Measurements from ENCODE around the gene VPS13D. TPM values are rescaled to one million over a fixed set of nuclear protein-coding genes. Genes with fewer than 3 reads are reported as not detected.
A peak's percentile ranks its signal among the peaks of the same experiment; 100 is the strongest.
"Not testable (repeated sequence)": the region's sequence is repeated elsewhere in the genome, so short reads cannot be mapped to it uniquely, and the experiment has no call there.

VPS13D gene
- total RNA-seq, 1 donor: 37.5 TPM

- no peak for TF ChIP-seq CTCF (IDR thresholded peaks at IDR 0.05; ENCODE audit: insufficient read depth, low read length)
- no peak overlapping the region for H3K4me3 ChIP-seq (ENCODE audit: low read depth, low read length)
- DNase-seq (ENCODE audit: low read depth): no peak
These were observed 306.3 kb downstream of the VPS13D start for GRCh38 chr1:12536023-12536639.

GRCh38 chr1:12537294-12537693 lies 307.5 kb downstream of the VPS13D start:
- TF ChIP-seq CTCF (IDR thresholded peaks at IDR 0.05; ENCODE audit: insufficient read depth, low read length): no peak
- DNase-seq (ENCODE audit: low read depth): no peak
- H3K4me3 ChIP-seq (ENCODE audit: low read depth, low read length): no peak overlapping the region

GRCh38 chr1:12537906-12538461 lies 308.2 kb downstream of the VPS13D start:
- no peak for DNase-seq (ENCODE audit: low read depth)
- H3K4me3 ChIP-seq (ENCODE audit: low read depth, low read length): no peak overlapping the region
- TF ChIP-seq CTCF (IDR thresholded peaks at IDR 0.05; ENCODE audit: insufficient read depth, low read length): no peak

- not testable (repeated sequence) for H3K4me3 ChIP-seq (ENCODE audit: low read depth, low read length)
- peak; percentile 42 for DNase-seq (ENCODE audit: low read depth)
These were observed 308.7 kb downstream of the VPS13D start for GRCh38 chr1:12538536-12538935.

DNA sequence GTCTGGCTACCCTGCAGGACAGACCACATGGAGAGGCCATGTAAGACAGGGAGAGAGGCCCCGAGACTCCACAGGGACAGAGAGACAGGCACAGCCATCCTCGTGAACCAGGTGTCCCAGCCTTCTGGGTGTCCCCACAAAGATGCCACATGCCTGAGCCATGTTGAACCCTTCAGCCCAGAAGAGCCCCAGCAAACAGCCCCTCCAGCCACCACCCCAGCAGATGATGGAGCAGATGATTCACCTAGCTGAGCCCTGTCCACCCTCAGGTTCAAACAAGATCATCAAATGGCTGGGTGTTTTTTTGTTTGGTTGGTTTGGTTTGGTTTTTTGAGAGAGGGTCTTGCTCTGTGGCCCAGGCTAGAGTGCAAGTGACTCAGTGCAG lies 309.5 kb downstream of the VPS13D start:
- H3K4me3 ChIP-seq (ENCODE audit: low read depth, low read length): no peak overlapping the region
- no peak for TF ChIP-seq CTCF (IDR thresholded peaks at IDR 0.05; ENCODE audit: insufficient read depth, low read length)
- no peak for DNase-seq (ENCODE audit: low read depth)

DNA sequence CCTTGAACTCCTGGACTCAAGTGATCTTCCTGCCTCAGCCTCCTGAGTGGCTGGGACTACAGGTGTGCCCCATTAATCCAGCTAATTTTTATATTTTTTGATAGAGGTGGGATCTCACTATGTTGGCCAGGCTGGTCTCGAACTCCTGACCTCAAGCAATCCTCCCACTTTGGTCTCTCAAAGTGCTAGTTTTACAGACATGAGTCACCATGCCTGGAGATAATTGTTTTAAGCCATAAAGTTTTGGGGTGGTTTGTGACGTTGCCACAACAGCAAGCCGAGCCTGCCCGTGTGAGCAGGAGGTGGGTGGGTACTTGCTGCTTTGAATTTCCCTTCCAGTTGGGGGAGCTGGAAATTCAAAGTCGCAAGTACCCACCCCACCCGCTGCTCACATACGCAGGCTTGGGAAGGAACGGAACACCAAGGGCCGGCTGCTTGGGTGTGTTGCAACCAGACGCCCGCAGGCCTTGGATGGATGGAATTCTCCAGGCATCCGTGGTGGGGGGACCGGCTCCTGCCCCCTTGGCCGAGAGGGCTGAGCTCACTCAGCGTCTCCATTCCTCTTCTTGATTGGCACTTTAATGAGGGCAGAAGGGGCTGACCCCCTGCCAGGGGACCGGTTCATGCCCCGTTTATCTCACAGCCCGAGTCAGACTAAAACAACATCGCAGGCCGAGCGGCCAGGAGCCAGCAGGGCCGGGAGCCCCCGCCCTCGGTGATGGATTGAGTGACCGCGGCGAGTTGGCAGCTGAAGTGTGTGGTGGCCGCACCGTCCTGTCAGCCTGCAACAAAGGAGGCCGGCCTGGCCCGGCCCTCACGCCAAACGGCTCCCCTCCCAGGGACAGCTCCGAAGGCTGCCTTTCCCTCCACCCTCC lies 310.1 kb downstream of the VPS13D start:
- DNase-seq (ENCODE audit: low read depth): peak; percentile 98
- H3K4me3 ChIP-seq (ENCODE audit: low read depth, low read length): no peak overlapping the region
- TF ChIP-seq CTCF (IDR thresholded peaks at IDR 0.05; ENCODE audit: insufficient read depth, low read length): peak; percentile 16

DNA sequence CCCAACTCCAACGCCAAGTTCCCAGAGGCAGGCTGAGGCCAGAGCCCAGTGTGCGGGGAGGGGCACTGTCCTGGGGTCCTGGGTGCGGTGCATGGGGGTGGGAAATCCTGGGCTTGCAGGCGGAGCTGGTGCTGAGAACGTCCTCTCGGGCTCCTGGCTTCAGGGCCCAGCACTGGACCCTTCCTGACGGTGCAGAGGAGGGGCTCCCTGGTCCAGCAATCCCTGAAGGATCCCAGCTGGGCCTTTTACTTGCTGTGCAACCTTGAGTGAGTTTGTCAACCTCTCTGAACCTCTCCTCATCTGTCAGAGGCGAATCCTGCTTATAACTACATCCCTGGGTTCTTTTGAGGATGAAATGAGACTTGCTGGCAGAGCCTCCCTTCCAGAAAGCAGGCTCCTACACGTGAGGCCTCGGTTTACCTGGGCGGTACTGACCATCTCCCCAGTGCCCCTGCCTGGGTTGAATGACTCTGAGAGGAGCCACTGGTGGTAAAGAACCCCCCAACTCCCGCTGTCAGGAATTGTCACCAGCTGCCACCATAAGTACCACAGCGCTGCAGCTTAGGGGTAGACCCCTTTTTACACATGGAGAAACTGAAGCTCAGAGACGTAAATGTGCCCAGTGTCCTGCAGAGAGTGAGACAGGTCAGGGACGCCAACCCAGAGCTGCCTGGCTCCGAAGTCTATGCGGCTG lies 310.9 kb downstream of the VPS13D start:
- no peak for DNase-seq (ENCODE audit: low read depth)
- no peak for TF ChIP-seq CTCF (IDR thresholded peaks at IDR 0.05; ENCODE audit: insufficient read depth, low read length)
- no peak overlapping the region for H3K4me3 ChIP-seq (ENCODE audit: low read depth, low read length)
